Body of pancreas (tissue), 4 donors: ENCODE results near the gene GLB1L2. TPM values are rescaled to one million over a fixed set of nuclear protein-coding genes. Genes with fewer than 3 reads are reported as not detected.

Experiments used
- ATAC-seq: fragments of 150-250 bp; one replicate; pipeline ENCODE4 v1.9.1; 2016
- DNase-seq, 4 donors: peaks; one replicate each; pipeline ENCODE4 v3.0.0-alpha.2; 2019
- H3K27ac ChIP-seq, 4 donors: fragments of 200-600 bp; sonication (generic); 1 replicate in 3 of 4; 2 replicates in 1 of 4; pipeline versions ENCODE4 v1.5.1 to v1.6.1; 2016 to 2019; ENCODE audit warnings: mild to moderate bottlenecking in 1 of 4, mixed read lengths in 1 of 4, moderate library complexity in 1 of 4
- H3K27me3 ChIP-seq, 2 donors: fragments of 200-600 bp; sonication (generic); one replicate each; pipeline ENCODE4 v1.6.0; 2016; ENCODE audit warnings: mild to moderate bottlenecking in 1 of 2
- H3K36me3 ChIP-seq, 2 donors: fragments of 200-600 bp; sonication (generic); replicated peaks in 1 of 2; 2 replicates each; pipeline ENCODE4 v1.5.1; 2016; ENCODE audit warnings: low read depth in 2 of 2; ENCODE audit not compliant: insufficient read depth in 1 of 2
- H3K4me1 ChIP-seq: fragments of 200-600 bp; sonication (generic); one replicate; pipeline ENCODE4 v1.6.0; 2016
- H3K4me3 ChIP-seq, 2 donors: fragments of 200-600 bp; sonication (generic); 1 replicate in 1 of 2; 2 replicates in 1 of 2; pipeline ENCODE4 v1.5.1; 2016 to 2019
- H3K9me3 ChIP-seq, 3 donors: fragments of 200-600 bp; sonication (generic); 1 replicate in 2 of 3; 2 replicates in 1 of 3; pipeline ENCODE4 v1.5.1; 2016
- CTCF ChIP-seq, 7 experiments: fragments of 450-650 bp in 4 of 7; fragments of 200-600 bp in 3 of 7; sonication (generic) in 3 of 7; IDR thresholded peaks; one replicate each; pipeline ENCODE4 v1.5.1; 2016 to 2019; ENCODE audit warnings: antibody characterized with exemption in 7 of 7
- POLR2A ChIP-seq, 3 donors: fragments of 450-650 bp; IDR thresholded peaks; one replicate each; pipeline ENCODE4 v1.6.1; 2016; ENCODE audit warnings: antibody characterized with exemption in 3 of 3, mild to moderate bottlenecking in 2 of 3
- WGBS, 2 donors: methylation state at CpG; one replicate each; pipeline ENCODE4 v1.1.5; 2017; 5-methylcytosine and 5-hydroxymethylcytosine counted together
- intact Hi-C: fragments of 100-400 bp; cut with DNase I; formaldehyde crosslinking; loops from one replicate; pipeline ENCODE4 v1.15.1; 2023
- total RNA-seq, 2 donors: library from RNA; depleted of rRNA; stranded (reverse); fragments of >200 nt; gene quantifications; one replicate each; pipeline ENCODE4 v1.1.0, GENCODE V29; 2016

The GLB1L2 gene
- total RNA-seq, 2 donors from 2014 or later = 9.1 to 10.9 TPM

DNA sequence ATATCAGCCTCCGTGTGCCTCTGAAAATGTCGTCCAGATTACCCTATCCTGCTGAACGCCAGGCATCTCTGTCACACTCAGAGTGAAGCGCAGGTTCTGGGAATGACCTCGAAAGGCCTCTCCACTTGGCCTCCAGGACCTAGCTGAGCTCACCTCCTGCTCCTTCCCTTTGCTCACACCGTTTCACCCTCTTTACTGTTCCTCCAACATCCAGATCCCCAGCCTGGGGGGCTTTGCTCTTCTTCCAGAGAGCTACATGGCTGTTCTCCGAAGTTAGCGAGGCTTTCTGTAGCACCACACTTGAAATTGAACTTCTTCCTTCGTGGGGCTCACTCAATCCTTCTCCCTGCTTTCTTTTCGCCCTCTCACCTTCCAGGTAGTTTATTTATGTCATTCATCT lies 27.9 kb downstream of the GLB1L2 start:
- H3K27ac ChIP-seq = no peak overlapping the region
- intact Hi-C loops = no loop called here
- H3K27me3 ChIP-seq = no peaks in the 10 kb centered on the region
- ATAC-seq (no peak), DNase-seq (no peak)
- TF ChIP-seq CTCF (IDR thresholded peaks at IDR 0.05) (no peak), POLR2A (IDR thresholded peaks at IDR 0.05) (no peak)
- no peaks in the 10 kb centered on the region for H3K36me3 ChIP-seq
- no peaks in the 10 kb centered on the region for H3K9me3 ChIP-seq
- peaks cover 5% of the 10 kb centered on the region for H3K4me1 ChIP-seq
- no peak overlapping the region for H3K4me3 ChIP-seq
- WGBS, 2 donors = 80 to 82% methylated on average over 10 of the region's 10 CpGs

DNA sequence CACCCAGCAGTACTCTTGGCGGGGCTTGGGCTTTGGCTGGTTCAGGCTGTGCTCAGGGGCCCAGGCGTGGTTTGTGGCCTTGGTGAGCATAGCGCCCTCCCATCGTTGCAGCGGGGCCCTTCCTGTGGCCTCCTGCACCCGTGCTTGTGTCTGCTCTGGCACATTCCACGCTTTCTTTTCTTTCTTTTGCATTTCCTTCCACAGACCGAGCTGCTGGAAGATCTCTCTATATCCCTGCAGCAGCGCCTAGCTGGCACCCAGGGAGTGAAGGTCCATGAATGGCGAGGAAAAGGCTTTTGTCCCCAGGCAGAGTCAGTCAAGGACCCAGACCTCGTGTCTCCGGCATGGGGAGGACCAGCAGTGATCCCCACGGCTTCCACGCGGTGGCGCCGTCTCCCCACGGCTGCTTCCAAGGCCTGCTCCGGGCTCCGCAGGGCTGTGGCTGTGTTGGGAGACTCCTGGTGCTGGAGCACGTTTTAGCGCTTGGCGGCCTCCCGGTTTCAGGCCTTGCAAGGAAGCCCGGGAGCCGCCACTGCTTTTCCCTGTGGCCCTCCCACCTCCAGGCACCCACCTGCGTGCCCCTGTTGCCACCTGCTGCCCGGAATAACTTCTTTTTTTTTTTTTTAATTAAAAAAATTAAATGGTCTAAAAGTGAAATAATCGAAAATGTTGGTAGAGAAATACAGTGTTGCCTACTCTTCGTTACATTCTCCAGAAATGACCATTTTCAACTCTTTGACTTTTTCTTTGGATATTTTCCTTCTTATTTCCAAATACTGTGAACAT lies 28.5 kb downstream of the GLB1L2 start:
- no peaks in the 10 kb centered on the region for H3K36me3 ChIP-seq
- H3K4me3 ChIP-seq = no peak overlapping the region
- DNase-seq (peak; percentile 75 to 86 (median 81)), ATAC-seq (peak; percentile 89)
- no peaks in the 10 kb centered on the region for H3K27me3 ChIP-seq
- H3K27ac ChIP-seq = no peak overlapping the region
- intact Hi-C loops = no loop called here
- H3K4me1 ChIP-seq = peaks cover 5% of the 10 kb centered on the region
- no peaks in the 10 kb centered on the region for H3K9me3 ChIP-seq
- TF ChIP-seq CTCF (IDR thresholded peaks at IDR 0.05) (peak; percentile 67 to 88 (median 76)), POLR2A (IDR thresholded peaks at IDR 0.05) (no peak)
- 24 to 33% methylated on average over 28 to 30 of the region's 30 CpGs for WGBS, 2 donors

DNA sequence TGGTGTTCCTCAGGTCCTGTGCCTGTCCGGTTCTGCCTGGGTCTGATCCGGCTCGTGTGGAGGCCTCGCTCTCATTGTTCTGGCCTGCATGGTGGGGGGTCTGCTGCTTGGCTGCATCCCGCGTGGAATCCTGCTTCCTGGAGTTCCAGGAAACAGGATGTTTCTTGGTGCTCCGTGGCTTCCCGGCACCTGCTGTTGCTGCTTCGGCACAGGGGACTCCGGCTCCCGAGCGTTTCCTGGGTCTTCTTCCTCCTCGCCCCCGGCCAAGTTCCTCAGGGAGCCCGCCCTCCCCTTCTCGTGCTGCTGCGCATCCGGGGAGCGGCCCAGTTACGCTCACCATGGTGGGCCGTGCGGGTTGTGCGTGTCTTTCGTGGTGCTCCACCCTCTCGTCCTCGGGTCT lies 29.9 kb downstream of the GLB1L2 start:
- H3K27me3 ChIP-seq = no peaks in the 10 kb centered on the region
- TF ChIP-seq CTCF (IDR thresholded peaks at IDR 0.05) (no peak), POLR2A (IDR thresholded peaks at IDR 0.05) (no peak)
- DNase-seq = peak in 1 of 4 donors; percentile 7
- no peaks in the 10 kb centered on the region for H3K9me3 ChIP-seq
- no peak overlapping the region for H3K4me3 ChIP-seq
- intact Hi-C loops = no loop called here
- H3K27ac ChIP-seq = no peak overlapping the region
- 83 to 84% methylated on average over 26 of the region's 26 CpGs for WGBS, 2 donors
- no peak for ATAC-seq
- no peaks in the 10 kb centered on the region for H3K36me3 ChIP-seq
- peaks cover 5% of the 10 kb centered on the region for H3K4me1 ChIP-seq

DNA sequence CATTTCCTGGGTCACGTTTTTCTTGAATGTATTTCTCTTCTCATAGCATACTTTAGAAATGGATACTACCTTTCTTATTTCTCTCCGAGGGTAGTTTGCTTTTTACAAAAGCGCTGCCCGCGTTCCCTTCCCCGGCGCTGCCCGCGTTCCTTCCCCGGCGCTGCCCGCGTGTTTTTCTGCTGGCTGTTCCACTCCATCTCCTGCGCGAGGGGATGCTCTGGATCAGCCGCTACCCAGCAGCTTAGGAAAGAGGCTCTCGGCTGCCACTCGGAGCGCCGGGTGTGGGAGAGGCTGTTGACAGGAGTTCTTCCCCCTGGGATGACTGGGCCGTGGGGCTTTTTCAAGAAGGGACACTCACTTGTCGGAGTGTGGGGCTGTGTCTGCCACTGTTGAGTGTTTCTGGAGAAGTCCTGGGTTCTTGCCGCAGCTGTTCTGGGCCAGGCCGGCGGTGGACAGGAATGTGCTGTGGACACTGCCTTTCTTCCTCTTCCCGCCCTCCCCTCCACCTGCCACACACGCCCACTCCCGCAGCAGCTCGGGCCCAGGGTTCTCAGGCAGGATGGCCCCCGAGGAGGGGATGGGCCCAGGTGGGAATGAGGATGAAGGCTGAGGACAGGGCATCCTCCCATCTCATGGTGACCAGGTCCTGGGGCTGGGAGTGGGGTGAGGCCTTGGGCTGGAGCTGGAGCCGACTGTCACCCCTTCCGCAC lies 30.6 kb downstream of the GLB1L2 start:
- H3K9me3 ChIP-seq = no peaks in the 10 kb centered on the region
- H3K27me3 ChIP-seq = no peaks in the 10 kb centered on the region
- ATAC-seq = no peak
- no peak overlapping the region for H3K27ac ChIP-seq
- DNase-seq = peak in 1 of 4 donors; percentile 5
- H3K4me3 ChIP-seq = no peak overlapping the region
- intact Hi-C loops = no loop called here
- H3K4me1 ChIP-seq = peaks cover 5% of the 10 kb centered on the region
- no peaks in the 10 kb centered on the region for H3K36me3 ChIP-seq
- WGBS, 2 donors = 84 to 94% methylated on average over 24 to 32 of the region's 32 CpGs
- TF ChIP-seq CTCF (IDR thresholded peaks at IDR 0.05) = no peak
- TF ChIP-seq POLR2A (IDR thresholded peaks at IDR 0.05) = no peak
